Stomach (tissue), 9 donors: ENCODE results near the gene LRSAM1. TPM values are rescaled to one million over a fixed set of nuclear protein-coding genes. Genes with fewer than 3 reads are reported as not detected.

Experiments
- DNase-seq, 2 donors: peaks; one replicate each; pipeline versions ENCODE4 v3.0.0 to v3.0.0-alpha.2; 2013 to 2019
- H3K27ac ChIP-seq, 5 donors: fragments of 200-600 bp in 4 of 5; sonication (generic) in 4 of 5; one replicate each; pipeline ENCODE4 v1.5.1; 2013 to 2019; ENCODE audit warnings: mild to moderate bottlenecking in 1 of 5, moderate library complexity in 1 of 5
- H3K27me3 ChIP-seq, 3 donors: fragments of 200-600 bp; sonication (generic); one replicate each; pipeline ENCODE4 v1.5.1; 2017 to 2019; ENCODE audit warnings: mixed run types in 1 of 3
- H3K36me3 ChIP-seq, 4 donors: fragments of 200-600 bp; sonication (generic); 1 replicate in 3 of 4; 2 replicates in 1 of 4; pipeline ENCODE4 v1.5.1; 2016 to 2019
- H3K4me1 ChIP-seq, 4 donors: fragments of 200-600 bp; sonication (generic); one replicate each; pipeline ENCODE4 v1.5.1; 2016 to 2019
- H3K4me3 ChIP-seq, 4 donors: fragments of 200-600 bp; sonication (generic) in 3 of 4; one replicate each; pipeline ENCODE4 v1.5.1; 2016 to 2019; ENCODE audit warnings: mild to moderate bottlenecking in 1 of 4
- H3K9me3 ChIP-seq, 4 donors: fragments of 200-600 bp; sonication (generic); one replicate each; pipeline ENCODE4 v1.5.1; 2016 to 2019
- EP300 ChIP-seq: sonication (generic); formaldehyde crosslinking; IDR thresholded peaks from one replicate; pipeline ENCODE4 v1.6.1; 2017; ENCODE audit warnings: antibody characterized with exemption
- POLR2A ChIP-seq, 4 donors: fragments of 450-650 bp; IDR thresholded peaks; one replicate each; pipeline ENCODE4 v1.6.1; 2016; ENCODE audit warnings: antibody characterized with exemption in 4 of 4, control low read depth in 2 of 4, mild to moderate bottlenecking in 1 of 4, moderate library complexity in 1 of 4
- POLR2AphosphoS5 ChIP-seq, 3 donors: sonication (generic); formaldehyde crosslinking; IDR thresholded peaks; one replicate each; pipeline ENCODE4 v1.6.1; 2016; ENCODE audit warnings: antibody characterized with exemption in 3 of 3
- WGBS, 5 donors: extraction: QIAGEN DNeasy Blood & Tissue Kit in 3 of 5; methylation state at CpG; one replicate each; pipeline versions ENCODE4 v1.1.5 to v1.1.7; 2013 to 2018; 5-methylcytosine and 5-hydroxymethylcytosine counted together
- intact Hi-C: fragments of 100-400 bp; cut with DNase I; formaldehyde crosslinking; loops from one replicate; pipeline ENCODE4 v1.15.1; 2023; ENCODE audit warnings: low total_unique reads
- polyA plus RNA-seq, 3 donors: library from polyadenylated mRNA; stranded (reverse); fragments of 200-250 nt; gene quantifications; one replicate each; pipeline ENCODE4 v1.2.3, GENCODE V29; 2013
- total RNA-seq, 5 donors: library from RNA; depleted of rRNA; stranded (reverse); fragments of >200 nt; gene quantifications; one replicate each; pipeline versions ENCODE4 v1.1.0 to v1.2.3, GENCODE V29; 2014 to 2016
- TF ChIP-seq, protein P1 (sequence below), 7 experiments: fragments of 450-650 bp in 4 of 7; fragments of 200-600 bp in 3 of 7; sonication (generic) in 3 of 7; IDR thresholded peaks; one replicate each; pipeline ENCODE4 v1.5.1; 2016 to 2019; ENCODE audit warnings: antibody characterized with exemption in 7 of 7, control low read depth in 2 of 7, mild to moderate bottlenecking in 1 of 7
- donor health status: healthy with polysubstance abuse.
- donor health status: Bipolar disorder and iron deficiency.
- donor health status: healthy.

The LRSAM1 gene
- total and polyA plus RNA-seq, 8 donors: 7.2 to 138 (median 14.0) TPM

- 85 to 98% (median 90%) methylated on average over 5 to 17 of the region's 17 CpGs for WGBS, 5 donors
- no peaks in the 10 kb centered on the region for H3K4me1 ChIP-seq
- H3K36me3 ChIP-seq: peaks cover 39 to 97% (median 92%) of the 10 kb centered on the region in 4 donors
- no peaks in the 10 kb centered on the region for H3K9me3 ChIP-seq
- no peaks in the 10 kb centered on the region for H3K27me3 ChIP-seq
- no peak overlapping the region for H3K27ac ChIP-seq
- no peak overlapping the region for H3K4me3 ChIP-seq
- no peak for DNase-seq
- TF ChIP-seq POLR2A (IDR thresholded peaks at IDR 0.05) (no peak), POLR2AphosphoS5 (IDR thresholded peaks at IDR 0.05) (no peak), EP300 (no peak)
- TF ChIP-seq, protein P1, sequence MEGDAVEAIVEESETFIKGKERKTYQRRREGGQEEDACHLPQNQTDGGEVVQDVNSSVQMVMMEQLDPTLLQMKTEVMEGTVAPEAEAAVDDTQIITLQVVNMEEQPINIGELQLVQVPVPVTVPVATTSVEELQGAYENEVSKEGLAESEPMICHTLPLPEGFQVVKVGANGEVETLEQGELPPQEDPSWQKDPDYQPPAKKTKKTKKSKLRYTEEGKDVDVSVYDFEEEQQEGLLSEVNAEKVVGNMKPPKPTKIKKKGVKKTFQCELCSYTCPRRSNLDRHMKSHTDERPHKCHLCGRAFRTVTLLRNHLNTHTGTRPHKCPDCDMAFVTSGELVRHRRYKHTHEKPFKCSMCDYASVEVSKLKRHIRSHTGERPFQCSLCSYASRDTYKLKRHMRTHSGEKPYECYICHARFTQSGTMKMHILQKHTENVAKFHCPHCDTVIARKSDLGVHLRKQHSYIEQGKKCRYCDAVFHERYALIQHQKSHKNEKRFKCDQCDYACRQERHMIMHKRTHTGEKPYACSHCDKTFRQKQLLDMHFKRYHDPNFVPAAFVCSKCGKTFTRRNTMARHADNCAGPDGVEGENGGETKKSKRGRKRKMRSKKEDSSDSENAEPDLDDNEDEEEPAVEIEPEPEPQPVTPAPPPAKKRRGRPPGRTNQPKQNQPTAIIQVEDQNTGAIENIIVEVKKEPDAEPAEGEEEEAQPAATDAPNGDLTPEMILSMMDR (IDR thresholded peaks at IDR 0.05): no peak
- intact Hi-C loops: no loop called here
Observed at GRCh38 chr9:127479507-127480081, 28.3 kb downstream of the LRSAM1 start.

- no peak for DNase-seq
- intact Hi-C loops: no loop called here
- H3K36me3 ChIP-seq: peaks cover 42 to 96% (median 95%) of the 10 kb centered on the region in 4 donors
Observed at GRCh38 chr9:127482662-127483061, 31.4 kb downstream of the LRSAM1 start.

GRCh38 chr9:127485995-127486394 lies 34.7 kb downstream of the LRSAM1 start:
- TF ChIP-seq POLR2A (IDR thresholded peaks at IDR 0.05): no peak
- no peak for TF ChIP-seq POLR2AphosphoS5 (IDR thresholded peaks at IDR 0.05)
- TF ChIP-seq EP300: no peak
- TF ChIP-seq, protein P1 (IDR thresholded peaks at IDR 0.05): no peak
- no peak overlapping the region for H3K27ac ChIP-seq
- intact Hi-C loops: no loop called here
- H3K4me1 ChIP-seq: no peaks in the 10 kb centered on the region
- DNase-seq: no peak
- WGBS, 5 donors: 84 to 92% (median 90%) methylated on average over 11 of the region's 11 CpGs
- no peaks in the 10 kb centered on the region for H3K27me3 ChIP-seq
- no peaks in the 10 kb centered on the region for H3K9me3 ChIP-seq
- peaks cover 23 to 97% (median 96%) of the 10 kb centered on the region in 4 donors for H3K36me3 ChIP-seq
- H3K4me3 ChIP-seq: no peak overlapping the region

More at GRCh38 chr9:127482662-127483061, 31.4 kb downstream of the LRSAM1 start:
- no peak overlapping the region for H3K27ac ChIP-seq
- H3K4me1 ChIP-seq: no peaks in the 10 kb centered on the region
- H3K4me3 ChIP-seq: no peak overlapping the region
- no peaks in the 10 kb centered on the region for H3K9me3 ChIP-seq
- H3K27me3 ChIP-seq: no peaks in the 10 kb centered on the region
- TF ChIP-seq EP300 (no peak), POLR2A (IDR thresholded peaks at IDR 0.05) (no peak), POLR2AphosphoS5 (IDR thresholded peaks at IDR 0.05) (no peak)
- TF ChIP-seq, protein P1 (IDR thresholded peaks at IDR 0.05): no peak
- 95 to 97% (median 96%) methylated on average over 9 of the region's 9 CpGs for WGBS, 5 donors

GRCh38 chr9:127488946-127489345 lies 37.6 kb downstream of the LRSAM1 start:
- Histone ChIP-seq H3K27me3 (no peaks in the 10 kb centered on the region), H3K9me3 (no peaks in the 10 kb centered on the region), H3K4me1 (peaks cover 0 to 4% (median under 1%) of the 10 kb centered on the region in 4 donors), H3K27ac (no peak overlapping the region), H3K36me3 (peaks cover 29 to 100% (median 99%) of the 10 kb centered on the region in 4 donors), H3K4me3 (no peak overlapping the region)
- intact Hi-C loops: no loop called here
- TF ChIP-seq EP300 (no peak), POLR2AphosphoS5 (IDR thresholded peaks at IDR 0.05) (no peak), POLR2A (IDR thresholded peaks at IDR 0.05) (no peak)
- TF ChIP-seq, protein P1 (IDR thresholded peaks at IDR 0.05): no peak
- whole genome bisulfite sequencing, 5 donors: 78 to 97% (median 89%) methylated on average over 8 of the region's 8 CpGs
- DNase-seq: no peak
